GM18508 (cell line): Measurements from ENCODE around the gene PLEK.
"Not testable (repeated sequence)": the region's sequence is repeated elsewhere in the genome, so short reads cannot be mapped to it uniquely, and the experiment has no call there.

Experiments used
- ATAC-seq: cut with Tn5 transposase; IDR thresholded peaks from one replicate; pipeline ENCODE4 v1.9.1; 2021; ENCODE audit warnings: moderate number of reproducible peaks; ENCODE audit not compliant: insufficient read depth, unreplicated experiment

PLEK gene, protein sequence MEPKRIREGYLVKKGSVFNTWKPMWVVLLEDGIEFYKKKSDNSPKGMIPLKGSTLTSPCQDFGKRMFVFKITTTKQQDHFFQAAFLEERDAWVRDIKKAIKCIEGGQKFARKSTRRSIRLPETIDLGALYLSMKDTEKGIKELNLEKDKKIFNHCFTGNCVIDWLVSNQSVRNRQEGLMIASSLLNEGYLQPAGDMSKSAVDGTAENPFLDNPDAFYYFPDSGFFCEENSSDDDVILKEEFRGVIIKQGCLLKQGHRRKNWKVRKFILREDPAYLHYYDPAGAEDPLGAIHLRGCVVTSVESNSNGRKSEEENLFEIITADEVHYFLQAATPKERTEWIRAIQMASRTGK

DNA sequence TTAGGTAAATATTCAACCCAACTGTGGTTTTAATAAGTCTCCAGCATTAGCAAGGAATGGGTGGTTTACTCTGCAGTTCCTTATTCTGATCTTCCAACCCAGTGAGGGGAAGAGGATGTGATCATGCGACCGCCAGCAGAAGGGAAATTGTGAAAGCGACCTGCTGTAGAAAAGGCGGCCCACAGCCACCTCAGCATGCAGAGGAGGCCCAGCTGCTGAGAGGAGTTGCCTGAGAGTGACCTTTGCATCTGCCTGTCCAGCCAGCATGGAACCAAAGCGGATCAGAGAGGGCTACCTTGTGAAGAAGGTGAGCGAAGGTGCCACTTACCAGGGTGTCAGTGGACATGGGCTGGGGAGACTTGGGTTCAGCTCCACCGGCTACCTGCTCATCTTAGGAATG, at the start of gene PLEK:
PLEK (plus strand) TSS at position 196 of the 400 bp plus-strand sequence; CDS start at position 266, 70 bp downstream.
- ATAC-seq, result peak; percentile 42

DNA sequence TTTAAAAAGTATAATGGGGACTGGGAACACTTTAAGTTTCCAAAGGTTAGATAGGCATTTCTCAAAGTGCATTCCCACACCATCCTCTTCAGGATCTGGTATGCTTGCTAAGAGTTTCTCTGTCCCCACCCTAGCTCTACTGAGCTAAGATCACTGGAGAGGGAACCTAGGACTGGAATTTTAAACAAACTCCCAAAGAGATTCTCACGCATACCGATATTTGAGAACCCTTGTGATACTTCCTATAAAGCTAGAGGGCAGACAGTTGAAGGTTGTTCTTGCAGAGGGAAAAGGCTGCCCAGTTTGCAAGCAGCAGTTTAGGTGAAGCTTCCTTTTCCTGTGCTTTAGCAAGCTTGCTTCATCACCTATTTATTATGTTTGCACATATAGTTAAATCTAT, 49.0 kb upstream of the PLEK start:
- no peak for ATAC-seq

DNA sequence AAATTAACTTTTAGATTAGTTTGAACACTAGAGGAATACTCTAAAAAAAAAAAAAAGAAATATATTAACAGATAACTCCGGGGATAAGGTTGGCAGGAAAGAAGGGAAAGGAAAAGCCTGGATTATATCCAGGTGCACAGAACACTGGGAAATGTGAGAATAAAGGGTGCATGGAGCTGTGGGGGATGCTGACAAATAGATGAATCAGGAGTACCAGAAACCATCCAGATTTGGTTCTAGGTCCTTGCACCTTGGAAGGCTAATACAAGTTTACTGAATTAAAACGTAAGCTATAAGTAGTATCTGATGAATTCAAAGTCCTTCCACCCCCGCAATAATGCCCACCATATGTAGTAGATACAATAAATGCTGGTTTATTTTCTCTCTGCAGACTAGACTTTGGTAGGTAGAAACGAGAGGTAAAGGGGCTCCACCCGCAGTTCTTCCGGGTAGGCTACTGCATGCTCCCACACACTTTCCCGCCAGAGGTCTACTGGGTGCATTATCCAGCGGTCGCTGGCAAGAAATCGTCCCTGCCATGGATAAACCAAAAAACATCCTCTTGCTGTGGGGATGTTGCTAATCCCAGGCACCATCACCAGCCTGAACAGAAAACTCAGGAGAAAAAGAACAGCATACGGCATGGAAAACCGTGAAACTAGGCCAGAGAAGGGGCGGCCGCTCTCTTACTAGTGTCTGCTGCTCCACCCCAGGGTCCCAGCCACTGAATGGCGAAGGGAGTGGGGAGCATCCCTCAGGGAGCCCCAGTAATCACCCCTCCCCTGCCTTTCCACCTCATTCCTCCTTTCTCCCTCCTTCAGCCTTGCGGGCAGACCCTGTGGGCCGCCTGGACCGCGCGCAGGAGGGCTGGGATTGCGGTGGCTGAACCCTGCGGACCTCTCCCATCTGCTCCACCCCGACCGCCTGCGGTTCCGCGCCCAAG, 46.8 kb upstream of the PLEK start:
- no peak for ATAC-seq

DNA sequence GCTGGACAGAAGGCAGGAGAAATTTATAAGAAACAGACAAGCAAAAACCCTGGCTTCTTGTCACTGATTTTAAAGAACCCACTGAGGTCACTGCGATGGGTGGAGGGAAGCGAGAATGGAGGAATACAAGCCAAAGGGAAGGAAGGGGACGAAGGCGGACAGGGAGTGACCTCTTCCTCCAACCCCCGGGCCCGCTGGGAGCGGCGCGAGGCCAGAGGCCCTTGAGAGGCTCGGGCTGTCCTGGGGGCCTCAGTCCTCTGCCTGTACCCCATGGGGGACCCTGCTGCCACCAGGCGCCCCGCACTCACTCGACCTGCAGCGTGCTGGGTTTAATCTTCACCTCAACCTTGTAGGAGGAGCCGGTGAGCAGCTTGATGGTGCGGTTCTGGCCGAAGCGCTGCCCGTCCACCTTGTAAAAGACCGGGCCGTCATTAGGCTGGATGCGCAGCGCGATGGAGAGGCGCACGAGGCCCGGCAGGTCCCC, 46.1 kb upstream of the PLEK start:
- ATAC-seq, result no peak

DNA sequence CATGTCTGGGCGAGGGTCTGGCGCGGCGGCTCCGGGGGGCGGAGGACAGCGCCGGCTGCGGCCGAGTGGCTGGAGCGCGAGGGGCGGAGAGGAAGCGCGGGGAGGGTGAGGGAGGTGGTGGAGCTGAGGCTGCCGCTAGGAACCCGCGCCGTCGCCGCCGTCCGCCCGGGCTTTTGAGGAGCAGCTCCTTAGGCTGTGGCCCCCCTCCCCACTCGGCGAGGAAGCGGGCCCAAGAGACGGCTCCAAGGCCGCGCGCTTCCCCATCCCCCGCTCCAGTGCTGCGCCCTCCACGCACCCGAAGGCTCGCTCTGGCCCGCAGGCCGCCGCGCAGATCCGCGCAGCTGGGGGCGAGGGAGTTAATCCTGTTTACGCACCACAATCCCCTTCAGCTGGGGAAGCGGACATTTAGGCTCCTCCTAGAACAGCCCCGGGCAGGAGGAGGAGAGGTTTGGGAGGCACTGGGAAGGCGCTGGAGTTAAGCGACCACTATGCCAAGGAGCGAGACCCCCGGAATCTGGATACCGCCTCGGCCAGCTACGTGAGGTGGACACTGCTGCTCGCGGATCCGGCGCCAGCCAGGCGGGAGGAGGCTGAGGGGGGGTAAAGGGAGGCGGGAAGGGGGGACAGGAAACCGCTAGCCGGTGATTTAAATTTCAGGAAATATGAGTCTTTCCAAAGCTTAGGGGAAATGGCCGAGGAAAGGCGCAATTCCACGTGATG, 45.5 kb upstream of the PLEK start, which contains the start of gene CNRIP1:
CNRIP1 (minus strand) TSS at position 552 of the 720 bp plus-strand sequence; CDS start at position 3, 549 bp downstream.
- no peak for ATAC-seq

DNA sequence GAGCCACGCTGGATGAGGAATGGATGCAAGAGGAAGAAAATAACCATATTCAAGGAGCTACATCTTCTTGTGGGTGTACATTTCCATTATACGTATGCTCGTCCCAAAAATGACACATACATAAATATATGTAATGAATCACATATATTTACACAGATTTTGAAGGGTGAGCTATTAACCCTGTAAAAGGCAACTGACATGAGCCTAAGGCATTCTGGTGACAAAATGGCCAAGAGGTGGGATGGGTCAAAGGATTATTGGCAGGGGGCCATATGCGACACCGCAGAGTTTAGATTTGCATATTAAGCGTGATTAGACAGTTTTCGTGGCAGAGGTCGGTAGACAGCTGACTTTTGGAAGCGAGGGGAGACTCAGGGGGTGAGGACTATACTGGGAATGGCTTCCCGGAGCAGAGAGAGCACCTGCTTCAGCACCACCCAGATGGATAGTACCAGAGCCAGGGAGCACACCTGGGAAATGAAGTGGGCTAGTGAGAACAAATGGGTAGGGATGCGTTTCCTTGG, 44.9 kb upstream of the PLEK start:
- ATAC-seq, result no peak

DNA sequence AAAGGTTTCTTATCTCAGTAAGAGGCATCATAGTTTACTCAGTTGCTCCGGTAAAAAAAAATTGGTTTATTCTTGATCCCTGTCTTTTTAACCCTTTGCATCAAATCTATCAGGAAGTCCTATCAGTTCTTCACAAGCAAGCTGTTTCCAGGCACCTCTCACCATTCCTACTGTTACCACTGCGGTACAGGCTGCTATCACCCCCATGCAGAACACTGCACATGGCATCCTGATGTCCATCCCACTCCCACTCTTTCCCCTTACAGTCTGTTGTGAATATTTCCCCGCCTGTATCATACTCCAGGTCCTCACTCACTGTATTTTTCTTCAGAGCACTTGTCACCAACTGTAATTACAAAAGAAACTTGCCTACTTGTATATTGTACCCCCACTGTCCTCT, 40.0 kb upstream of the PLEK start:
- ATAC-seq, result no peak

DNA sequence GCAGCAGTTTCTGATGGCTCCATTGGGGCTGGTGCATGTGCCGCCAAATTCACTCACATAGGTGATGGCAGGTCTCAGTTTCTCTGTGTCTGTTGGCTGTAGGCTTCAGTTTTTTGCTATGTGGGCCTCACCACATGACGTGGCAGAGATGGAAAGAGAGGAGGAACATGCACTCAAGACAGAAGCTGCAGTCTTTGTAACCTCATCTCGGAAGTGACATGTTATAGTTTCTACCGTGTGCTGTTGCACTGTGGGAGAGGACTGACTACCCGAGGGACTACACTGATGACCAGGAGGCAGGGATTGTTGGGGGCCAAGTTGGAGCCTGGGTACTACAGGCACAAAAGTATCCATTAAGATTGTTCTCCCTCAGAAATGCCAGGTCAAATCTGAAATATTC, 36.2 kb upstream of the PLEK start:
- no peak for ATAC-seq

DNA sequence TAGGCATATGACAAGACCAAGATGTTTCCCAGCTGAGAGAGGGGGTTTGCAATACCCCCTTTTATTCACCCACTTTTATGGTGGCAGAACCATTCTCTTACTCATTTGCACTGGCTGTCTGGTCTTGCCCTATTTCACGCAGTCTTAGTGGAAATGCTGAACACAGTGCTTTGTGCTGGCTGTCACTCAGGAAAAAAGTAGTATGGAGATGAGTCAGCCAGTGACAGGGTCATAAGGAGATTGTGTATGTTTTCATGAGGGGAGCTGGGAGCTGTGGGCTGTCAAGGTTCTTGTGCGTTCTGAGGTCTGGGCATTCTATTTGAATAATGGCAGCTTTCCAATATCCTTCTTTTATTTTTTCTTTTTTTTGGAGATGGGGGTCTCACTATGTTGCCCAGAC, 34.4 kb upstream of the PLEK start:
- no peak for ATAC-seq

DNA sequence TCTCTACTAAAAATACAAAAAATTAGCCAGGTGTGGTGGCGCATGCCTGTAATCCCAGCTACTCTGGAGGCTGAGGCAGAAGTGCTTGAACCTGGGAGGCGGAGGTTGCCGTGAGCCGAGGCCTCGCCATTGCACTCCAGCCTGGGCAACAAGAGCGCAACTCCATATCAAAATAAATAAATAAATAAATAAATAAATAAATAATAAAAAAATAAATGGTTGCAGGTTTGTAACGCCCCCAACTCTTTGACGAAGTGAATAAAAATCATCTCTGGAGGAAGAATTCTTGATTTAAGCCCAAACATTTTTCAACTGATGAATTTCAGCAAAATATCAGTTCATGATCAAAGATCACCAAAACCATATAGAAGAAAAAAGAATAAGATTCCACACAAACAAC, 32.1 kb upstream of the PLEK start:
- ATAC-seq, result no peak

DNA sequence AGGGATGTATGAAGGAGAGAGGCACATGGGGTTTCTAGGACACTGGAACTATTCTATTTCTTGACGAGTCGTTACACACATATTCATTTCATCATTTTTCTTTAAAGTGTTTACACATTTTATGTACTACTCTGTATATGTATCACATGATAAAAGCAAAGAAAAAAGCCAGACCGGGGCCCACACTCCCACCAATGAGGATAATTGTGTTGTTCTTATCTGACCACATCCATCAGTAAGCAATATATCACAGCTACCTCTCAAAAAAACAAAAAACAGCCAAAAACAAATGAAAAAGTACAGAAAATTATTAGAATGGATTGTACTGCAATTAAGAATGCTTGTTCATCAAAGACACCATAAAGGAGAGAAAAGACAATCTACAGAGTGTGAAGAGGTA, 31.2 kb upstream of the PLEK start:
- no peak for ATAC-seq

DNA sequence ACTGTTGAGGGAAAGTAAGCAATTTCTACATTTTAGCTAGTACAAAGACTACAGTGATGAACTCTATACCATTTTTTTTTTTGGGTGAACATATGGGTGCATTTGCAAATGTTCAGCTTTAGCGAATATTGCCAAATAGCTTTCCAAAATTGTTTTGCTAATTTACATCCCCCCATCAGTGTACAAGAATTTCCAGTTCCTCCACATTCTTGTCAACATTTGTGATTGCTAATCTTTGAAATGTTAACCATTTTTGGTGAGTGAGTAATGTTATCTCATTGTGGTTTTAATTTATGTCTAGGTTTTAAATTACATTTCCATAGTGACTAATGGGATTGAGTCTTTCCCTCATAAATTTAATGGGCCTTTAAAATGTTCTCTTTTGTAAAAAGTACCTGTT, 28.9 kb upstream of the PLEK start:
- no peak for ATAC-seq

DNA sequence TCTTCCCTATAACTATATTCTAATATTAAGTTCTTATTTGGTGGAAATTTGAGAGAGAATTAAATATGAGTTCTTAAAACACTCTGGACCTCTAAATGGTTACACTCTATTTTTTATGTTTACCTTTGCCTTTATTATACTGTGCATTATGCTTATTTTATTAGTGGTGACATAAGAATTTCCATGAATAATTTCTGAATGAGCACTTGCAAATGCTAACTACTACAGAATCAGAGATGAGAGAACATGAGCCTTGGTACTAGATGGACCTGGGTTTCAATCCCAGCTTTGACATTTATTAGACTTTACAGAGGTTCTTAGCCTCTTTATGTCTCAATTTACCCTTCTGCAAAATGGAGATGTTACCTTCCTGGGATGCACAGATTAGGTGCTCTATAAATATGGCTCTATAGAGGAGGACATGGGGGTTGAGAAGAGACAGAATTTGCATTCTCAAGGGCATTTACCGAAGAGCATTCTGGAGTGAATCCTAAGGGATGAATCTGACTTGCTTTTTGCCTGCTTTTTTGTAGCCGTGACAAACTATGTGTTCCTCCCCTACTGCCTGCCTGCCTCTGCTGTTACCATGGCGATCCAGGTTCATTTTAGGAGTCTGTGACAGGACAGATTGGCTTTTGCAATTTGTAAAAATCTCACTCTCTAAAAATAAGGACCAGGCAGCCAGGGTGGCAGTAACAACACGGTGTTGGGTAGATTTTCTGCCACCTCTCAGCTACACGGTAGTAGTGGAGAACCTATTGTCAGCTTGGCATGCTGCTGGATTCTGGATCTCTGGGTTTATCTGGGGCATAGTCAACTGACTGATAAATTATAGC, 24.6 kb upstream of the PLEK start:
- no peak for ATAC-seq

DNA sequence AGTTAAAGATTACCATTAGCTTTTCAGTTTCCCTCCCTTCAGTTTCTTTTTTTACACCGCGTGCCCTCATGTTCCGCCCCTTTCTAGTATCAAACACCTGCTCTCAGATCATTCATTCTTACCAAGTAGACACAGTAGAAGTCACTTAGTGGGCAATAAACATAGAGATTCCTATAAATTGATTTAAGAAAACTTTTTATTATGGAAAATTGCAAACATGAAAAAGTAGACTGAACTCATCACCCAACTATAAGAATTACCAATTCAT, 24.1 kb upstream of the PLEK start:
- no peak for ATAC-seq

DNA sequence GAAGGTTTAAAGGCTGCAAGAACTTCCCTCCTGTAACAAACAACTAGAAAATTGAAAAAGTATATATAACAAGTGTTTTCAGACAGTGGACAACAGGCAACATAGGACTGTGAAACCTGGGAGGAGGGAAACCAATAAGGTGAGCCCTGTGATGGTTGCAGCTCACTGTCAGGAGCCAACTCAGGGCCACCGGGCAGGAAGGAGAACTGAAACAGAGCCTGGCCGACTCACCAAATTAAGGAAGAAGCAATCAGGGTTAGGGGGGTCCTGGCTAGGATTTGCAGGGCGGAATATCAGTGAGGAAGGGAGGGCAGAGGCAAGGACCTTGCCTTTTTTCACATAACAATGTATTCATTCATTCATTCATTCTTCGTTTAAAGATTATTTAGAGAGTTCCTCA, 23.5 kb upstream of the PLEK start:
- ATAC-seq, result no peak

DNA sequence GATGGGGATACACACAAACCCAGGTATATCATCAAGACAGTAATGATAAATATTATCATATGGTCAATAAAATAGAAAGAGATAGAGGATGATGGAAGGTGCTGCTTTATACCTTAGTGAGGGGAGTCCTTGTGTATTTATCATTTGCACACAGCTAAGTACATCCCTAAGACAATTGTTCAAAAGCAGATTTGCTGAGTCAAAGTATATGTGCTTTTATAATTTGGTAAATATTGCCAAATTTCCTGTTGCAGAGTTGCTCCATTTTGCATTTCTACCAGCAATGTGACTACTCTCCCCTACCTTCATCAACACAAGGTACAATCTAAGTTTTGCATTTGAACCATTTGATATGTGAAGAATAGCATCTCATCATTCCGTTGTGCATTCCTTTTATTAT, 22.6 kb upstream of the PLEK start:
- no peak for ATAC-seq

DNA sequence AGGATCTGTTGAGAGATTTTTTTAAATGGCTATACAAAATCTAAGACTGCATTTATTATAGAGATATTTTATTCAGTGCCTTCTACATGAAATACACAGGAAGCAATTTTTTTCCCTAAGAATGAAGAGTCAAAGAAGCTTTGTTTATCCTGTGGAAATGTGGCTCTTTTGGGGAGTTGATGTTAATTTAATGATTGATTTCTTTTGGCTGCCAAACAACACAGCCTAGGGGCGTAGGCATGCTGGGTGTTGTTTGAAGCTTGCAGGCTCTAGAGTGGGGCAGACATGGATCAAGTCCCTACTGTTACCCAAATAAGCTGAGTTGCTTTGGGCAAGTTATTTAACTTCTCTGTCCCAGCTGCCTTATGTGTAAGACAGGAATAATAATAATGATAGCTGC, 21.1 kb upstream of the PLEK start:
- ATAC-seq, result no peak

DNA sequence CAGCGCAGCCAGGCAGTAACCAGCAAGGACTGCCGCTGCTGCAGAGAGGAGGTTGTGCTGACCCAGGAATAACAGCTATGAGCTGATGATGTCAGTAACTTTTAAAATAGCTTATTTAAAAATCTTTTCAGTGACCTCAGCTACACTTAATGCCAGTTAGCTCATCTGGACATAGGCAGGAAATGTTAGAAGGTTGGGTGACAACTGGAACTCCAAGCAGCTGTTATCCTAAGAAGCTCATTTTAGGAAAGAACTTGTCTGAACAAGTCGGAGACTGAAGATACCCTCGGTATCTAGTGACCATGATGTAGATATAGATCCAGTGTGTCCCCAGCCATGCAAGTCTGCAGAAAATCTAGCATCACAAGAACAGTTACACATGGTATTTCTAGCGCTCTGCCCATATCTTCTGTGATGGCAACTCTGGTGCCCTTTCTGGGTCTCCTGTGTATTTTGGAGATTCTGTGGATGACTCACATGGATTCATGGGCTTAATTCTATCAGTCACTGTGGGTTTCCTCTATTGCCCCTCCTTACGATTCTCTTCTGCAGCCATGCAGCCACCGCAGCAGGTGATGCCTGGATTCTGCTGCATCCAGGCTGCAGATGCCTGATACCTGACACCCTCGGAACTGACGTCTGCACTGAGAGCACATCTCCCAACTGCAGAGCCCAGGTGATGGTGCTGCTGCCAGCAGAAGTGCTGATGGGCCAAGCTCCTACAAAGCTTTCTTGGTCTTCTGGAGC, 19.8 kb upstream of the PLEK start:
- ATAC-seq, result no peak

DNA sequence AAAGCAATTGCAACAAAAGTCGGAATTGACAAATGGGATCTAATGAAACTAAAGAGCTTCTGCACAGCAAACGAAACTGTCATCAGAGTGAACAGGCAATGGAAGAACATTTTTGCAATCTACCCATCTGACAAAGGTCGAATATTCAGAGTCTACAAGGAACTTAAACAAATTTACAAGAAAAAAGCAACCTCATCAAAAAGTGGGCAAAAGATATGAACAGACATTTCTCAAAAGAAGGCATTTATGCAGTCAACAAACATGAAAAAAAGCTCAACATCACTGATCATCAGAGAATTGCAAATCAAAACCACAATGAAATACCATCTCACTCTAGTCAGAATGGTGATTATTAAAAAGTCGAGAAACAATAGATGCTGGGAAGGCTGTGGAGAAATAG, 16.0 kb upstream of the PLEK start:
- not testable (repeated sequence) for ATAC-seq
